HG03175 (cell line): Measurements from ENCODE around the gene SKOR2.

Experiments
- ATAC-seq: cut with Tn5 transposase; IDR thresholded peaks from one replicate; pipeline ENCODE4 v1.9.1; 2021; ENCODE audit warnings: mild to moderate bottlenecking, moderate library complexity; ENCODE audit not compliant: unreplicated experiment

Gene SKOR2

GRCh38 chr18:47260120-47260923 lies 8.9 kb upstream of the SKOR2 start:
- ATAC-seq = no peak

GRCh38 chr18:47254341-47254939 lies 3.0 kb upstream of the SKOR2 start:
- ATAC-seq = no peak

DNA sequence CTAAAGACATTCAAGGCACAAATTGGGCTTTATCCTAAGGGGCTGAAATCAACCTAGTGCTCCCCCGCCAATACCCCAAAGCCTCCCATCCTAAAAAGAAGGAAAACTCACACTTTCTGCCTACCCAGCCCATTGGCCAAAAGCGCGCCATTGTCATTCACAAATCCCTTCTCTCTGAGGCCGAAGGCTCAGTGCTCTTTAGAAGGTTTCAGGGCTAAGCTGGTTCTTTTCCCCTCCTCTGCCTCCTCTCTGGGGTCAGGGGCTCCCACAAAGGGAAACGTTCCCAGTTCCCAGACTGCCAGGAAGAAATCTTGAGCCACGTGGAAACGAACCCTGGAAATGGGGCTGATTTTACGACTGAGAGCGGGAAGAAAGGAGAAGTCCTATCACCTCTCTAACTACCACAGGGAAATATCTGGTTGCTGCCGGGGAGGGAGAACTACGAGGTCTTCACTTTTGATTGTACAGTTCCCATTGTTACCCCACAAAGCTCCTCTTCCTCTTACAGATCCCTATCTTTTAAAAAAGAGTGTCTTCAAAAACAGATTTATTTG lies 1.7 kb upstream of the SKOR2 start:
- ATAC-seq = no peak

DNA sequence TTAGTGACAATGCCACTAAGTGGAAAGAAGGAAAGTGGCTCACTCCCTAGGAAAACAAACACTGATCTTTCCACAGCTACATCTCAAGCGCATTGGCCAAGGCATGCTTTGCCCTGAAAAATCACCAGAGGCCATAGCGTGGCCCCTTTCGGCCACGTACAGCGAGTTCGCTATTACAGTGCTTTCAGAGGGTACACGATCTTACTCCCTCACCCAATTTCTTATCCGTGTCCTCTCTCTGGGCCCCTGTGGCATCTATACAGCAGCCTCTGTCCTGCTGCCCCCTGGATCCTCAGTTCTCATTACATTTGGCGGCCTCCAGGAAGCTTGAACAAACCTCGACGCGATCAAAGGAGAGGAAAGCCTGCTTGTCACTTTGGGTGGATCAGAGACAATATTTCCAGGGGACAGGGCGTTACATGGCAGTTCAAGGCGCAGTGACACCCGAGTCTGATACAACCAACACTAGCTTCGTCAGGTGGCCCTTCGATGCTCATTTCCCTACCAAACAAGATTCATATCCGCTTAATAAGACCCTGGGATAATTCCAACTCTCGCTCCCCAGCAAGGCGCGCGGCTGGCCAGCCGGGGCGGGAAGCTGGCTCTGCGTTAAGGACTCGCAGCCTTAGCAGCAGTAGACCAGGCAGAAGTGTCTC lies 941 bp downstream of the SKOR2 start:
- no peak for ATAC-seq

DNA sequence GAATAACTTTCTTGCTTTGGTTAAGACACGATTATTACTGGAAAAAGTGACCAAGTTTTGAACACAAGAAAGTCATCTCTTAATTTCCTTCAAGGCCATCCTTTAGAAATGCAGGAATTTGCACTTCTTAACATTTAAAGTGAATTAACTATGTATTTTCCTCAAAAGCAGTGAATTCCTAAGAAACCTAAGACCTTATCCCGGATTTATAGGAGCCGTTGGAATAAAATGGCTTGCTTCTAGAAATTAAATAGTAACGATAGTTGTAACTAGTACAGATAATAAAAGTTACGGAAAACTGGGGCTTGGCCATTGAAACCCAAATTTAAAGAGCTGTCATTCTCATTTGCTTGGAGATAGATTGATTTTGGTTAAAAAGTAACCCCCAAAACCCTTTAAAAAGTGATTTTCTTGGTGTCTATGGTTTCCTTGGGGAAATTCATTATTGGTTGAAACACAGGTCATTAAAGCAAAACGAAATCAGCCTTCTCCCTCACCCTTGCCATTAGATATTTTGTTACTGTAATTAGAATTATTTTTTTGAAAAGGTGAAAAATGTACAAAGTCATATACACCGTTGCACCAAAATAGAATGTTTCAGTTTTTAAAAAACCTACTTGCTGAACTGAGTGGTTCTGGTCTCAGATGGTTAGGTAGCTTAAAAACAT lies 2.0 kb downstream of the SKOR2 start:
- no peak for ATAC-seq

GRCh38 chr18:47248604-47249313 lies 2.7 kb downstream of the SKOR2 start:
- ATAC-seq = no peak

DNA sequence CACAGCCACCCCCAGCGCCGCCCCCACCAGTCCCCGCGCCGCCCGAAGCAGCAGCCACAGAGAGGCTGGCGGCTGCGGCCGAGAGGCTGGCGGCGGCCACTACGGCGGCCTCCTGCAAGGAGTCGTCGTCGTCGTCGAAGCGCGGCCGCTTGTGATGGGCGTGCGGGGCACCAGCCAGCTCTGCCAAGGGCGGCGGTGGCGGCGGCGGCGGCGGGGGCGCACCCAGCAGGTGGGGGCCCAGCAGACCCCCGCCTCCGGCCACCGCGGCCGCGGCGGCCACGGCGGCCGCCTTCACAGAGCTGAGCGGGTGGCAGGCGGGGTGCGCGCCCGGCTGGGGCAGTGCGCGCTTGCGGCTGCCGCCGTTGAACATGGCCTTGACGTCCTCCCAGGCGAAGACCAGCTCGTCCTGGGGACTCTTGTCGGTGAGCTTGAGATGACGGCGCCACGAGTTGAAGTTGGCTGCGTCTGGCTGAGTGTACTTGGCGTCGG lies 3.3 kb downstream of the SKOR2 start:
- no peak for ATAC-seq

DNA sequence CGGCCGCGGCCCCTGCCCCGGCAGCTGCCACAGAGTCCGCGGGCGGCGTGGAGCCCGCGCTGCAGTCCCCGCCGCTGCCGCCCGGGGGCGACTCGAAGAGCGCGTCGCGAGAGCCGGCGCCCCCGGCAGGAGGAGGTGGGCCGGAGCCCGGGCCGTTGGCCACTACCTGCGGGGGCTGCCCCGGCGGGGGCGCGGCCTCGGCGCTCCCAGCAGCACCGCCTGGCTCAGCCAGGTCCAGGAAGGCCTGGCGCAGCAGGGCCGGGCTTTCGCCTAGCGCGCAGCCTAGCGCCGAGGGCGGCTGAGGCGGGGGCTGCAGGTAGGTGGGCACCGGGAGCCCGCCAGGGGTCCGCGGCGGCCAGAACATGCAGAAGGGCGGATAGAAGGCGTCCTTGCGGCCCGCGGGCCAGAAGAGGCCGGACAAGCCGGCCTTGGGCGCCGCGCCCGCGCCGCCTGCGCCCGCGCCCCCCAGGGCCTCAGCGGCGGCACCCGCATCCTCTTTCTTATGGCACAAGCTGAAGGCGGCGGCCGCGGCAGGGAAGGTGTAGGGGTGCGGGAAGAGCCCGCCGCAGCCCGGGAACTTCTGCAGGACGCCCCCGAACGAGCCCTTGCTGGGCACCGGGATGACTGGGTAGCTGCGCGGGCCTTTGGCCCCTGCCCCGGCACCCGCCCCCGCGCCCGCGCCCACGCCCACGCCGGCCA lies 3.9 kb downstream of the SKOR2 start:
- no peak for ATAC-seq

DNA sequence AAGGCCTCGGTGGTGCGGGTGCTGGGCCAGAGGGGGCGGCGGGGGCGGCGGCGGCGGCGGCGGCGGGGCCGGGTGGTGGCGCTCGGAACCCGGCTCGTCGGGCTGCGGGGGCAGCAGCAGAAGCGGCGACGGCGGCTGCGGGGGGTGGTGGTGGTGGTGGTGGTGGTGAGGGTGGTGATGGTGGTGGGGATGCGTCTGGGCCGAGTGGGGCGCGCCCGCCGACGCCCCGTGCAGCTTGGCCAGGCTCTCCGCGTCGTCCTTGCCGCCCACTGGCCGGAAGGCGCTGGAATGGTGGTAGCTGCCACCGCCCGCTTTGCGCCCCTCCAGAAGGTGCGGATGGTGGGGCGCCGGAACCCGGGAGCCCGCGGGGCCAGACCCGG lies 4.4 kb downstream of the SKOR2 start:
- ATAC-seq = no peak

DNA sequence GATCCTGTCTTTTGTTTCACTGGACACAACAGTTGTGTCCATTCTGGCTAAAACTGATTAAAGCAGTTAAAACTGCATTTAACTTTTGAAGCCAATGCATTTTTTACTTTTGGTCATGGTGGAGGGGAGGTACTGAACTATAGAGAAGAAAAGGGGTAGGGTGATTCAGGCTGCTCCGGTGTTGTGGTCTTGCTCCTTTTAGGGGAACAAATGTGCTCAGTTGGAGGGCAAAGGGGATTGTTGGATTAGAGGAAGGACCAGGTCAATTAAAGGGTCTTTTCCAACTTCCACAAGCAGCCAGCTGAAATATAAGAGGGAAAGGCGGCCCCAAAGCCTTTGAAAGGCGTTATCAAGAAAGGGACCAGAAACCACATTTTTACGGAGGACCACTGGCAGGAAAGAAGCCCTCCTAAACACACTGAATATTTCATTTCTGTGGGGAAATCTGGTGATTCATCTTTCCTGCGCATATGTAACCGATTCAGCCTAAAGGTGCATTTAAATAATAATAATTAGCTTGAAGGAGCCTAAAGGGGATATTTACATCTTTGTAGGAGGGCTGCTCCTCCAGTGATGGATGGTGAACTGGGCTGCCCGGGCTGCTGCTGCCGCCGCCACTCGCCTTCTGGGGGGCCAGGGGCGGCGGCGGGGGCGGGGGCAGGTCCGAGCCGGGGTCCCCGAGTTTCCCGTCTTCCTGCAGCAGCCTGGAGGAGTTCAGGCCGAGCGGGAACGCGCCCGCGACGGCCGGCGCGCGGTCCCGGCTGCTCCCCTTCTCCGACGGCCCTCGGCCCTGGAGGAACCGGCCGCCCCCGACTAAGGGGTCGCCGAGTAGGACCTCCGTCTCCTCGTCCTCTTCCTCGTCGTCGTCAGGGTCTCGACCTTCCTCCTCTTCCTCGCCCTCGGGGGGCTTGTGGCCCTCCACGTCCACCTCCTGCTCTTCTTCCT lies 5.2 kb downstream of the SKOR2 start:
- no peak for ATAC-seq

GRCh38 chr18:47244086-47244485 lies 7.4 kb downstream of the SKOR2 start:
- ATAC-seq = no peak

DNA sequence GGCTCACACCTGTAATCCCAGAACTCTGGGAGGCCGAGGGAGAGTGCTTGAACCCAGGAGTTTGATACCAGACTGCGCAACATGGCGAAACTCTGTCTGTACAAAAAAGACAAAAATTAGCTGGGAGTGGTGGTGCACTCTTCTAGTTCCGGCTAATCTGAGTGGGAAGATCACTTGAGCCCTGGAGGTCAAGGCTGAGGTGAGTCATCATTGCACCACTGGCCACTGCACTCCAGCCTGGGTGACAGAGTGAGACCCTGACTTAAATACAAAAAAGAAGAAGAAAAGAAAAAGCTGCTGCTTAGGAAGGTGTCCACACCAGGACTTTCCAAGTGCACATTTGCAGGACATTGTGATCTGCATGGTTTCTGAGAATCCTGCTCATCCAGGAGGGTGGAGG lies 16.4 kb downstream of the SKOR2 start:
- no peak for ATAC-seq

GRCh38 chr18:47226660-47227059 lies 24.8 kb downstream of the SKOR2 start:
- ATAC-seq = no peak

DNA sequence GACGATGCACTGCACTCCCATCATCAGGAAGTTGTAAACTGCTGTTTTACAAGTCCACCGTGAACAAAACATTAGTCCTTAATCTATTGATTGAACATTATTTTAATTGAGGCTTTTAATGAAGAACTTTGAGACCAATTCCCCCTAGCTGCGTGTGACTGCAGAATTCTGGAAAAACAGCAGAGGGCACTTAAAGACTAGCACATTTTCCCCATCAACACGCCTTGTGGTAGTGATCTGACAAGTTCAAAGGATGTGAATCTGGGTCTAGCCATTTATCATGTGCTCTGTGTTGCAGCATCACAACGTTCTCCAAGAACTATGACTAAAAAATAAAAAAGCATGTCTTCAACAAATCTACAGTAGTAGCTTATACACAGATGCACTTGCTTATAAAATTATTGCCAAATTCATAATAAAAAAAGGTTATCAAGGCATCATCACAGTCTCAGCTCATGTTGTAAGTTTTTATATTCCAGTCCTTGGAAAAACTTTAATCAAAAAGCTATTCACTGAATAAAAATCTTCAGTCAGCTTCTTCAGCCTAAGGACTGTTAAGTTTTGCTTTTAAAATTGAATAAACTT lies 35.8 kb downstream of the SKOR2 start:
- ATAC-seq = no peak

- no peak for ATAC-seq
These were observed 42.3 kb downstream of the SKOR2 start for GRCh38 chr18:47209171-47209570.

GRCh38 chr18:47206945-47207637 lies 44.4 kb downstream of the SKOR2 start:
- ATAC-seq = no peak

DNA sequence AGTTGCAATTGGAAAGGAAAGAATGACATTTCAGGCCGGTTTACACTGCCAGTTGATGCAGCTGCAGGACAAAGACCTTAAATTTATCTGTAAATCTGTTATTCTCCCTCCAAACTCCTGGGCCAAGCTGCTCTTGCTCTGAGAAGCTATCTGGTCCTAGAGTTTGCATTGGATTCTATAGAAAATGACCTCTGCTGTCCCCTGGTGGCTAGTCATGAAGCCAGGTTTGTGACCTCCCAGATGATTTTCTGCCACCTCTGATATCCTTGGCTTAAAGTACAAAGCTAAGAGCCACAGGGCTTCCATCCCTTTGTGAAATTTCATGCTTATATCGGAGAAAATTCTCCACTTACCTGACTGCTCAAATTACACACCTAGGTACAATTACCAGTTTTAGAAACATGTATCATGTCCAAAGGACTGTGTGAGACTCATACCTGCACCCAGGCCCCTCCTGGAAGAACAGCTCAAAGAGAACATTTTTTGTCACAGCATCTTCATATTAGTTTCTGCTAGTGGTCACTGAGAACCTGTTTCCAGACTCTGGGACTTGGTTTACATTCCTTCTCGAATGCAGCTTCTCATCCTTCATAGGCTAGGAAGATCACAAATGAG lies 46.4 kb downstream of the SKOR2 start:
- ATAC-seq = no peak
